ENCODE results near the gene CD33. TPM values are rescaled to one million over a fixed set of nuclear protein-coding genes. Genes with fewer than 3 reads are reported as not detected.

Gene CD33
- total and polyA plus RNA-seq, 2 of the 8 experiments (the other 6 are each of a cell fraction or from before 2014, with no cell fraction given), result 0.06 TPM; not detected in 1

GRCh38 chr19:51253088-51253806 is 28.4 kb downstream of the CD33 start (continued):
- TF ChIP-seq CHD7 (IDR thresholded peaks at IDR 0.05; ENCODE audit: insufficient replicate concordance, low read length) (no peak), TAF7 (optimal IDR thresholded peaks at IDR 0.05; ENCODE audit: borderline replicate concordance, low read depth, low read length) (no peak), CBX8 (IDR thresholded peaks at IDR 0.05; ENCODE audit: borderline replicate concordance, low read depth, low read length) (no peak), NANOG (IDR thresholded peaks at IDR 0.05; ENCODE audit: insufficient read depth, low read depth, low read length, poor library complexity, severe bottlenecking) (no peak), ZNF274 (IDR thresholded peaks at IDR 0.05; ENCODE audit: borderline replicate concordance, extremely low read depth, low read length) (no peak), TBP (IDR thresholded peaks at IDR 0.05; ENCODE audit: low read depth, low read length) (no peak), KDM4A (IDR thresholded peaks at IDR 0.05; ENCODE audit: low read depth, low read length, severe bottlenecking) (no peak)
- TF ChIP-seq, protein P1, sequence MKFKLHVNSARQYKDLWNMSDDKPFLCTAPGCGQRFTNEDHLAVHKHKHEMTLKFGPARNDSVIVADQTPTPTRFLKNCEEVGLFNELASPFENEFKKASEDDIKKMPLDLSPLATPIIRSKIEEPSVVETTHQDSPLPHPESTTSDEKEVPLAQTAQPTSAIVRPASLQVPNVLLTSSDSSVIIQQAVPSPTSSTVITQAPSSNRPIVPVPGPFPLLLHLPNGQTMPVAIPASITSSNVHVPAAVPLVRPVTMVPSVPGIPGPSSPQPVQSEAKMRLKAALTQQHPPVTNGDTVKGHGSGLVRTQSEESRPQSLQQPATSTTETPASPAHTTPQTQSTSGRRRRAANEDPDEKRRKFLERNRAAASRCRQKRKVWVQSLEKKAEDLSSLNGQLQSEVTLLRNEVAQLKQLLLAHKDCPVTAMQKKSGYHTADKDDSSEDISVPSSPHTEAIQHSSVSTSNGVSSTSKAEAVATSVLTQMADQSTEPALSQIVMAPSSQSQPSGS (IDR thresholded peaks at IDR 0.05; ENCODE audit: low read length), result no peak
